GM18511 (cell line): ENCODE data around the gene CLDND1.

Experiments used
- ATAC-seq: cut with Tn5 transposase; IDR thresholded peaks from one replicate; pipeline ENCODE4 v1.9.1; 2021; ENCODE audit warnings: mild to moderate bottlenecking, moderate library complexity; ENCODE audit not compliant: unreplicated experiment

Gene CLDND1

GRCh38 chr3:98521897-98522543 lies 682 bp downstream of the CLDND1 start:
- ATAC-seq, result peak; percentile 56

GRCh38 chr3:98519351-98519750 lies 3.4 kb downstream of the CLDND1 start:
- ATAC-seq, result no peak

GRCh38 chr3:98518816-98519215 lies 3.9 kb downstream of the CLDND1 start:
- ATAC-seq, result no peak

- ATAC-seq, result no peak
Observed at GRCh38 chr3:98514948-98515347, 7.8 kb downstream of the CLDND1 start.

GRCh38 chr3:98513736-98514135 lies 9.0 kb downstream of the CLDND1 start:
- ATAC-seq, result no peak

GRCh38 chr3:98513091-98513511 lies 9.6 kb downstream of the CLDND1 start:
- no peak for ATAC-seq

GRCh38 chr3:98512576-98512975 lies 10.1 kb downstream of the CLDND1 start:
- no peak for ATAC-seq

GRCh38 chr3:98508582-98508981 lies 14.1 kb downstream of the CLDND1 start:
- ATAC-seq, result no peak

GRCh38 chr3:98504539-98504938 lies 18.2 kb downstream of the CLDND1 start:
- no peak for ATAC-seq

- ATAC-seq, result no peak
Observed at GRCh38 chr3:98501863-98502576, 20.7 kb downstream of the CLDND1 start.

- ATAC-seq, result no peak
Observed at GRCh38 chr3:98501270-98501669, 21.4 kb downstream of the CLDND1 start.

GRCh38 chr3:98500019-98500418 lies 22.7 kb downstream of the CLDND1 start:
- ATAC-seq, result no peak

- ATAC-seq, result no peak
Observed at GRCh38 chr3:98497381-98497780, 25.3 kb downstream of the CLDND1 start, which contains the start of gene OR5K2. Gene OR5K2, plus strand, starts transcription at chr3:98497681. Its CDS starts 0 bp downstream, at chr3:98497681.

- ATAC-seq, result no peak
Observed at GRCh38 chr3:98483626-98484025, 39.1 kb downstream of the CLDND1 start.

GRCh38 chr3:98482717-98483482 lies 39.8 kb downstream of the CLDND1 start:
- ATAC-seq, result no peak
